ENCODE results near the gene ARMC7. TPM values are rescaled to one million over a fixed set of nuclear protein-coding genes. Genes with fewer than 3 reads are reported as not detected.

The ARMC7 gene
- total and polyA plus RNA-seq, 2 of the 13 experiments (the other 11 are each of a cell fraction or from before 2014, with no cell fraction given), result 3.9 to 4.2 TPM

DNA sequence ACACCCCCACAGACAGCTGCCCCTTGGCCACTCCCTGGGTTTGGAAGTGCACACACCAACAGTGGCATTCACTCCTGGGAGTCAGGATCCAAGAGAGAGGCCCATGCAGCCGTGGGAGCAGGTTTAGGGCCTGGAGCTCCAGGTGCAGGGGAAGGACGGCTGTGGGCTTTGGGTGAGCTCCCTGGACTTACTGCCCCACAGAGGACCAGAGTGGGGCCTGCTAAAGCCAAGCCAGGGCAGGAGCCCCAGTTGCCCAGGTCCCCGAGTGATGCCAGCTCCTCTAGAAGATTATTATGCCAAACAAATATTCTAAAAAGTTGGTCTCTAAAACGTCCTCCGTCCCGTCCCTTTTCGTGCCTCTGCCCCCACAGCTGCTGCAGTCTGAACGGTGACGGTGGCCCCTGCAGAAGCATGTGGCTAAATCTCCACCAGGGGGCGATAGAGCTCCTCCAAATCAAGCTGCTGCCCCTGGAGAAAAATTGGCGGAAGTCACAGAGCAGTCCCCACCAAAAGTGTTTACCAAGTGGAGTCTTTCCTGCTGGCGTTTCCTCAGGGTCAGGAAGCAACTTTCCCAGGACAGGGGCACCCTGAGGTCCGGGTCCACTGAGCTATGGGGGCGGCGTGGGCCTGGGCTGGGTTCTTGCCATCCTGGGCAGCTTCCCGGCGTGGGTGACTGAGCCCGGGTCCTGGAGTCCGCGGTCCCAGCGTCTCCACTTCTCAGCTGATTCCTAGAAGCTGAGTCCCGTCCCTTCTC lies 4.2 kb downstream of the ARMC7 start (continued):
- TF ChIP-seq, protein P1, sequence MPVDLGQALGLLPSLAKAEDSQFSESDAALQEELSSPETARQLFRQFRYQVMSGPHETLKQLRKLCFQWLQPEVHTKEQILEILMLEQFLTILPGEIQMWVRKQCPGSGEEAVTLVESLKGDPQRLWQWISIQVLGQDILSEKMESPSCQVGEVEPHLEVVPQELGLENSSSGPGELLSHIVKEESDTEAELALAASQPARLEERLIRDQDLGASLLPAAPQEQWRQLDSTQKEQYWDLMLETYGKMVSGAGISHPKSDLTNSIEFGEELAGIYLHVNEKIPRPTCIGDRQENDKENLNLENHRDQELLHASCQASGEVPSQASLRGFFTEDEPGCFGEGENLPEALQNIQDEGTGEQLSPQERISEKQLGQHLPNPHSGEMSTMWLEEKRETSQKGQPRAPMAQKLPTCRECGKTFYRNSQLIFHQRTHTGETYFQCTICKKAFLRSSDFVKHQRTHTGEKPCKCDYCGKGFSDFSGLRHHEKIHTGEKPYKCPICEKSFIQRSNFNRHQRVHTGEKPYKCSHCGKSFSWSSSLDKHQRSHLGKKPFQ (CRISPR knock-in tag; IDR thresholded peaks at IDR 0.05; ENCODE audit: insufficient replicate concordance), result no peak
- TF ChIP-seq, protein P2, sequence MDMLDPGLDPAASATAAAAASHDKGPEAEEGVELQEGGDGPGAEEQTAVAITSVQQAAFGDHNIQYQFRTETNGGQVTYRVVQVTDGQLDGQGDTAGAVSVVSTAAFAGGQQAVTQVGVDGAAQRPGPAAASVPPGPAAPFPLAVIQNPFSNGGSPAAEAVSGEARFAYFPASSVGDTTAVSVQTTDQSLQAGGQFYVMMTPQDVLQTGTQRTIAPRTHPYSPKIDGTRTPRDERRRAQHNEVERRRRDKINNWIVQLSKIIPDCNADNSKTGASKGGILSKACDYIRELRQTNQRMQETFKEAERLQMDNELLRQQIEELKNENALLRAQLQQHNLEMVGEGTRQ (IDR thresholded peaks at IDR 0.05; ENCODE audit: low read depth, low read length), result no peak
- TF ChIP-seq, protein P2 (CRISPR knock-in tag; IDR thresholded peaks at IDR 0.05; ENCODE audit: borderline replicate concordance), result no peak
- no peak for TF ChIP-seq KLF13 (CRISPR knock-in tag; IDR thresholded peaks at IDR 0.05)
- TF ChIP-seq HNRNPUL1 (IDR thresholded peaks at IDR 0.05; ENCODE audit: low read depth, low read length), result no peak
- no peak for TF ChIP-seq GLI4 (CRISPR knock-in tag; IDR thresholded peaks at IDR 0.05; ENCODE audit: borderline replicate concordance)
- no peak for TF ChIP-seq ZNF644 (CRISPR knock-in tag; IDR thresholded peaks at IDR 0.05; ENCODE audit: low read depth)
- no peak for TF ChIP-seq CENPX (CRISPR knock-in tag; IDR thresholded peaks at IDR 0.05)
- TF ChIP-seq, protein P3, sequence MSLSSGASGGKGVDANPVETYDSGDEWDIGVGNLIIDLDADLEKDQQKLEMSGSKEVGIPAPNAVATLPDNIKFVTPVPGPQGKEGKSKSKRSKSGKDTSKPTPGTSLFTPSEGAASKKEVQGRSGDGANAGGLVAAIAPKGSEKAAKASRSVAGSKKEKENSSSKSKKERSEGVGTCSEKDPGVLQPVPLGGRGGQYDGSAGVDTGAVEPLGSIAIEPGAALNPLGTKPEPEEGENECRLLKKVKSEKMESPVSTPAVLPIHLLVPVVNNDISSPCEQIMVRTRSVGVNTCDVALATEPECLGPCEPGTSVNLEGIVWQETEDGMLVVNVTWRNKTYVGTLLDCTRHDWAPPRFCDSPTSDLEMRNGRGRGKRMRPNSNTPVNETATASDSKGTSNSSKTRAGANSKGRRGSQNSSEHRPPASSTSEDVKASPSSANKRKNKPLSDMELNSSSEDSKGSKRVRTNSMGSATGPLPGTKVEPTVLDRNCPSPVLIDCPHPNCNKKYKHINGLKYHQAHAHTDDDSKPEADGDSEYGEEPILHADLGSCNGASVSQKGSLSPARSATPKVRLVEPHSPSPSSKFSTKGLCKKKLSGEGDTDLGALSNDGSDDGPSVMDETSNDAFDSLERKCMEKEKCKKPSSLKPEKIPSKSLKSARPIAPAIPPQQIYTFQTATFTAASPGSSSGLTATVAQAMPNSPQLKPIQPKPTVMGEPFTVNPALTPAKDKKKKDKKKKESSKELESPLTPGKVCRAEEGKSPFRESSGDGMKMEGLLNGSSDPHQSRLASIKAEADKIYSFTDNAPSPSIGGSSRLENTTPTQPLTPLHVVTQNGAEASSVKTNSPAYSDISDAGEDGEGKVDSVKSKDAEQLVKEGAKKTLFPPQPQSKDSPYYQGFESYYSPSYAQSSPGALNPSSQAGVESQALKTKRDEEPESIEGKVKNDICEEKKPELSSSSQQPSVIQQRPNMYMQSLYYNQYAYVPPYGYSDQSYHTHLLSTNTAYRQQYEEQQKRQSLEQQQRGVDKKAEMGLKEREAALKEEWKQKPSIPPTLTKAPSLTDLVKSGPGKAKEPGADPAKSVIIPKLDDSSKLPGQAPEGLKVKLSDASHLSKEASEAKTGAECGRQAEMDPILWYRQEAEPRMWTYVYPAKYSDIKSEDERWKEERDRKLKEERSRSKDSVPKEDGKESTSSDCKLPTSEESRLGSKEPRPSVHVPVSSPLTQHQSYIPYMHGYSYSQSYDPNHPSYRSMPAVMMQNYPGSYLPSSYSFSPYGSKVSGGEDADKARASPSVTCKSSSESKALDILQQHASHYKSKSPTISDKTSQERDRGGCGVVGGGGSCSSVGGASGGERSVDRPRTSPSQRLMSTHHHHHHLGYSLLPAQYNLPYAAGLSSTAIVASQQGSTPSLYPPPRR (CRISPR knock-in tag; IDR thresholded peaks at IDR 0.05; ENCODE audit: borderline replicate concordance), result no peak
- peak; percentile 80 for TF ChIP-seq SALL1 (CRISPR knock-in tag; IDR thresholded peaks at IDR 0.05)
- peak; percentile 36; the same call in 1 of the 2 replicates for TF ChIP-seq TOPORS (CRISPR knock-in tag; IDR thresholded peaks at IDR 0.05)
- no peak for TF ChIP-seq ZC3H4 (CRISPR knock-in tag; IDR thresholded peaks at IDR 0.05; ENCODE audit: borderline replicate concordance)
- TF ChIP-seq ZNF775 (CRISPR knock-in tag; IDR thresholded peaks at IDR 0.05; ENCODE audit: borderline replicate concordance), result no peak
- TF ChIP-seq ZNF354B (CRISPR knock-in tag; IDR thresholded peaks at IDR 0.05), result no peak
- TF ChIP-seq HOXD1 (CRISPR knock-in tag; IDR thresholded peaks at IDR 0.05), result no peak
- 0 out of 2 replicates have a peak, but pooled peaks have one; percentile 70 for TF ChIP-seq ZNF543 (CRISPR knock-in tag; IDR thresholded peaks at IDR 0.05)
- TF ChIP-seq MAF1 (CRISPR knock-in tag; IDR thresholded peaks at IDR 0.05; ENCODE audit: borderline replicate concordance), result no peak
- TF ChIP-seq SSRP1 (CRISPR knock-in tag; IDR thresholded peaks at IDR 0.05), result 0 out of 2 replicates have a peak, but pooled peaks have one; percentile 41
- TF ChIP-seq SIX4 (CRISPR knock-in tag; IDR thresholded peaks at IDR 0.05), result no peak
- no peak for TF ChIP-seq HMG20A (CRISPR knock-in tag; IDR thresholded peaks at IDR 0.05; ENCODE audit: borderline replicate concordance)
- TF ChIP-seq PRMT3 (CRISPR knock-in tag; IDR thresholded peaks at IDR 0.05; ENCODE audit: borderline replicate concordance, low read depth), result no peak
- no peak for TF ChIP-seq ZNF33A (CRISPR knock-in tag; IDR thresholded peaks at IDR 0.05; ENCODE audit: borderline replicate concordance)
